Thyroid gland (tissue), 4 donors: Measurements from ENCODE around the gene EPHA10. TPM values are rescaled to one million over a fixed set of nuclear protein-coding genes. Genes with fewer than 3 reads are reported as not detected.
"Not testable (repeated sequence)": the region's sequence is repeated elsewhere in the genome, so short reads cannot be mapped to it uniquely, and the experiment has no call there.

Experiments used
- DNase-seq, 2 donors: peaks; one replicate each; pipeline ENCODE4 v3.0.0-alpha.2; 2019
- H3K27ac ChIP-seq, 3 donors: fragments of 200-600 bp; sonication (generic); 1 replicate in 2 of 3; 2 replicates in 1 of 3; pipeline ENCODE4 v1.5.1; 2016 to 2019; ENCODE audit warnings: mild to moderate bottlenecking in 1 of 3, moderate library complexity in 1 of 3
- H3K27me3 ChIP-seq: fragments of 200-600 bp; sonication (generic); one replicate; pipeline ENCODE4 v1.5.1; 2019
- H3K36me3 ChIP-seq, 2 donors: fragments of 200-600 bp; sonication (generic); one replicate each; pipeline ENCODE4 v1.5.1; 2016 to 2019
- H3K4me1 ChIP-seq, 2 donors: fragments of 200-600 bp; sonication (generic); one replicate each; pipeline ENCODE4 v1.5.1; 2017 to 2019
- H3K4me3 ChIP-seq, 3 donors: fragments of 200-600 bp; sonication (generic); replicated peaks in 1 of 3; 1 replicate in 2 of 3; 2 replicates in 1 of 3; pipeline ENCODE4 v1.5.1; 2016; ENCODE audit warnings: mild to moderate bottlenecking in 1 of 3
- H3K9me3 ChIP-seq: fragments of 200-600 bp; sonication (generic); one replicate; pipeline ENCODE4 v1.5.1; 2017
- POLR2A ChIP-seq, 2 donors: fragments of 450-650 bp; IDR thresholded peaks; one replicate each; pipeline ENCODE4 v1.6.1; 2017; ENCODE audit warnings: antibody characterized with exemption in 2 of 2, mild to moderate bottlenecking in 2 of 2, moderate library complexity in 1 of 2
- WGBS, 2 donors: methylation state at CpG; one replicate each; pipeline ENCODE4 v1.1.5; 2017; 5-methylcytosine and 5-hydroxymethylcytosine counted together
- intact Hi-C: fragments of 100-400 bp; cut with DNase I; formaldehyde crosslinking; loops from one replicate; pipeline ENCODE4 v1.15.1; 2023
- total RNA-seq, 4 donors: library from RNA; depleted of rRNA; stranded (reverse); fragments of >200 nt; gene quantifications; one replicate each; pipeline ENCODE4 v1.2.3, GENCODE V29; 2016
- TF ChIP-seq, protein P1 (sequence below), 6 experiments: fragments of 200-600 bp in 3 of 6; fragments of 450-650 bp in 3 of 6; sonication (generic) in 3 of 6; IDR thresholded peaks; one replicate each; pipeline ENCODE4 v1.5.1; 2016 to 2019; ENCODE audit warnings: antibody characterized with exemption in 6 of 6, mild to moderate bottlenecking in 2 of 6, inconsistent platforms in 1 of 6, moderate library complexity in 1 of 6

The EPHA10 gene
- total RNA-seq, 4 donors from 2014 or later, result 0.11 to 0.54 (median 0.54) TPM; not detected in 1

DNA sequence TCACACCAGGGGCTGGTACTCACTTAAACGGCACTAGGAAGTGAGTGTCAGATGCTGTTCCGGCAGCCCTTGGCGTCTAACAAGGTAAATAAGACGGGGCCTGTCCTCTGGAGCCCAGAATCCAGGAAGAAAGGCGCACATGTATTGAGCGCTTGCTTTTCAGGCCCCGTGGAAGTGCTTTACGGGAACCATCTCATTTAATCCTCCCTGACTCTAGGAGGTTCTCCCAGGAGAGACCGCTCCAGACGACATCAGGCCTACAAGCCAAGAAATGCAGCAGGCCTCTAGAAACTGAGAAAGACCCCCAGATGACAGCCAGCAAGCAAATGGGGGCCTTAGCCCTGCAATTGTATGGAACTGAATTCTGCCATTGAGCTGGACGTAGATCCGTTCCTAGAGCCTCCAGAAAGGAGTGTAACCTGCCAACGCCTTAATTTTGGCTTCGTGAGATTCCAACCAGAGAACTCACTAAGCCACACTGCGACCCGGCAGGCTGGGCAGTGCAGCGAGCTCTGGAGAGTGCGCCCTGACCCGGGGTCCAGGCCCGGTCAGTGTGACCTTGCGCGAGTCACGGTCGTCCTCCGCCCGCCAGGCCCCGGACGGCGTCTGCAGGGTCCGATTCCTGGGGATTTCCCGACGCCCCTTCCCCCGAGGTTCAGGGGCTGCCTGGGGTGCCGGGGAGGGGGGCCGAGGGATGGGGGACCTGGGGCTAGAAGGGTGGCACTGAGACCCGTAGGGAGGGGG is 28.2 kb upstream of the EPHA10 start:
- WGBS, 2 donors, result 39 to 48% methylated on average over 18 to 22 of the region's 36 CpGs

DNA sequence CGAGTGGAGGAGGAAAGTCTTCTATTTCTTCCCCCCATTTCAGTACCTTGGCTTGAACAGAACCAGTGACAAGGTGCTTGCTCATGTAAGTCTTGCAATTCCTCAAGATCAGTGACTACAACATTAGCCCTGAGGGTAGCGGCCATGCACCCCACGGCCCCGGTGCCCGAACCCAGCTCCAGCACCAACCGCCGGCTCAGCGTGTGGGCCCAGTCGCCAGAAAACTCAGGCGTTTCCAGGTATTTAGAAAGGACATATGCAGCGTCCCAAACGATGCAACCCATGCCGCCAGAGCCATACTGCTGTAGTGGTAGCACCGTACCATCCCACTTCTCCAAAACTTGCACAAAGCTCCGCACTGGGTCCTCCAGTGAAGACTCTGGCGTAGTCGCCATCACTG is 17.6 kb upstream of the EPHA10 start:
- TF ChIP-seq, protein P1, sequence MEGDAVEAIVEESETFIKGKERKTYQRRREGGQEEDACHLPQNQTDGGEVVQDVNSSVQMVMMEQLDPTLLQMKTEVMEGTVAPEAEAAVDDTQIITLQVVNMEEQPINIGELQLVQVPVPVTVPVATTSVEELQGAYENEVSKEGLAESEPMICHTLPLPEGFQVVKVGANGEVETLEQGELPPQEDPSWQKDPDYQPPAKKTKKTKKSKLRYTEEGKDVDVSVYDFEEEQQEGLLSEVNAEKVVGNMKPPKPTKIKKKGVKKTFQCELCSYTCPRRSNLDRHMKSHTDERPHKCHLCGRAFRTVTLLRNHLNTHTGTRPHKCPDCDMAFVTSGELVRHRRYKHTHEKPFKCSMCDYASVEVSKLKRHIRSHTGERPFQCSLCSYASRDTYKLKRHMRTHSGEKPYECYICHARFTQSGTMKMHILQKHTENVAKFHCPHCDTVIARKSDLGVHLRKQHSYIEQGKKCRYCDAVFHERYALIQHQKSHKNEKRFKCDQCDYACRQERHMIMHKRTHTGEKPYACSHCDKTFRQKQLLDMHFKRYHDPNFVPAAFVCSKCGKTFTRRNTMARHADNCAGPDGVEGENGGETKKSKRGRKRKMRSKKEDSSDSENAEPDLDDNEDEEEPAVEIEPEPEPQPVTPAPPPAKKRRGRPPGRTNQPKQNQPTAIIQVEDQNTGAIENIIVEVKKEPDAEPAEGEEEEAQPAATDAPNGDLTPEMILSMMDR (IDR thresholded peaks at IDR 0.05), result no peak
- no peak for TF ChIP-seq POLR2A (IDR thresholded peaks at IDR 0.05)
- intact Hi-C loops, result no loop called here
- H3K27ac ChIP-seq, result no peak overlapping the region
- no peak for DNase-seq
- whole genome bisulfite sequencing, 2 donors, result 79 to 81% methylated on average over 16 to 17 of the region's 17 CpGs
- H3K4me1 ChIP-seq, result no peaks in the 10 kb centered on the region
- H3K4me3 ChIP-seq, result no peak overlapping the region
- no peaks in the 10 kb centered on the region for H3K9me3 ChIP-seq
- no peaks in the 10 kb centered on the region for H3K27me3 ChIP-seq
- H3K36me3 ChIP-seq, result no peaks in the 10 kb centered on the region

More for the DNA sequence above, 28.2 kb upstream of the EPHA10 start:
- Histone ChIP-seq H3K27me3 (no peaks in the 10 kb centered on the region), H3K27ac (no peak overlapping the region), H3K36me3 (no peaks in the 10 kb centered on the region), H3K9me3 (no peaks in the 10 kb centered on the region), H3K4me1 (peaks cover 11 to 18% of the 10 kb centered on the region in 2 donors), H3K4me3 (peak overlapping the region in 1 of 3 donors; percentile 46)
- no peak for TF ChIP-seq POLR2A (IDR thresholded peaks at IDR 0.05)
- TF ChIP-seq, protein P1 (IDR thresholded peaks at IDR 0.05), result no peak
- no peak for DNase-seq
- intact Hi-C loops, result no loop called here

DNA sequence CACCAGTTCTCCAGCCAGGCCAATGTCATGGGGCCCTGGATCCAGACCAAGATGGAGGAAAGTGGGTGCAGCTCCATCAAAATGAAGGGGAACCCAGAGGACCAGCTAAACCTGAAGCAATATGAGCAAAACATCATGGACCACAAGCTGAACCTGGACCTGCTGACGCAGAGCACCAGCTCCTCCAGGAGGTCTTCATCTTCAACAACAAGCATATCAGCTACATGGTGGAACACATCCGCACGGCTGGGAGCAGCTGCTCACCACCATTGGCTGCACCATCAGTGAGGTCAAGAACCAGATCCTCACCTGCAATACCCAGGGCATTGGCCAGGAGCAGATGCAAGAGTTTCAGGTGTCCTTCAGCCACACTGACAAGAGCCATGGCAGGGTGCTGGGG is 13.7 kb upstream of the EPHA10 start:
- WGBS, 2 donors, result 87 to 88% methylated on average over 3 of the region's 3 CpGs

DNA sequence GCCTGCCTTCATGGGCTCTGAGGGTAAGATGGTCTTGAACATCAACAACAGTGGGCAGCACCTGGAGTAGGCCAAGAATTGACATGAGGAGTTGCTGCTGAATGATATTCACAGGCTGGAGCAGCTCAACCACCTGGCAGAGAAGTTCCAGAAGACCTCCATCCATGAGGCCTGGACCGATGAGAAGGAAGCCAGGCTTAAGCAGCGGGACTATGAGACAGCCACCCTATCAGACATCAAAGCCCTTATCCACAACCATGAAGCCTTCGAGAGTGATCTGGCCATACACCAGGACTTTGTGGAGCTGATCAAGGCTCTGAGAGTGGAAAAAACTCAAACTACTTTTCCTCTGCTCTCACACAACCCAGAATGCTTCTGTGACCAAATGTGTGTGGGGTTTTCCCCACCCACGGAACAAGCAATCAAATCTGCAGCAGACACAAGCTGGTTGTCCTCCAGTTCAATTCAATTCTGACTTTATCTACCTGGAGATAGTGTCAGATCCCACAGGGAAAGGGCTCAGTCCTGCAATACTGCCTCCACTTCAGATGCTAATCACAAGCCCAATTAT is 12.1 kb upstream of the EPHA10 start:
- intact Hi-C loops, result no loop called here
- DNase-seq, result no peak
- Histone ChIP-seq H3K9me3 (no peaks in the 10 kb centered on the region), H3K4me3 (no peak overlapping the region), H3K27me3 (no peaks in the 10 kb centered on the region), H3K4me1 (no peaks in the 10 kb centered on the region), H3K27ac (no peak overlapping the region), H3K36me3 (no peaks in the 10 kb centered on the region)
- WGBS, 2 donors, result 78 to 90% methylated on average over 4 of the region's 4 CpGs
- TF ChIP-seq, protein P1 (IDR thresholded peaks at IDR 0.05), result no peak
- no peak for TF ChIP-seq POLR2A (IDR thresholded peaks at IDR 0.05)

More for the DNA sequence above, 13.7 kb upstream of the EPHA10 start:
- H3K9me3 ChIP-seq, result no peaks in the 10 kb centered on the region
- no peaks in the 10 kb centered on the region for H3K27me3 ChIP-seq
- no peak overlapping the region for H3K4me3 ChIP-seq
- H3K27ac ChIP-seq, result no peak overlapping the region
- no peaks in the 10 kb centered on the region for H3K4me1 ChIP-seq
- H3K36me3 ChIP-seq, result no peaks in the 10 kb centered on the region
- intact Hi-C loops, result no loop called here
- DNase-seq, result no peak
- no peak for TF ChIP-seq POLR2A (IDR thresholded peaks at IDR 0.05)
- TF ChIP-seq, protein P1 (IDR thresholded peaks at IDR 0.05), result no peak

DNA sequence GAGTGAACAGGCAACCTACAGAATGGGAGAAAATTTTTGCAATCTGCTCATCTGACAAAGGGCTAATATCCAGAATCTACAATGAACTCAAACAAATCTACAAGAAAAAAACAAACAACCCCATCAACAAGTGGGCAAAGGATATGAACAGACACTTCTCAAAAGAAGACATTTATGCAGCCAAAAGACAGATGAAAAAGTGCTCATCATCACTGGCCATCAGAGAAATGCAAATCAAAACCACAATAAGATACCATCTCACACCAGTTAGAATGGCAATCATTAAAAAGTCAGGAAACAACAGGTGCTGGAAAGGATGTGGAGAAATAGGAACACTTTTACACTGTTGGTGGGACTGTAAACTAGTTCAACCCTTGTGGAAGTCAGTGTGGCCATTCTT is 6.5 kb upstream of the EPHA10 start:
- H3K9me3 ChIP-seq, H3K36me3 ChIP-seq, intact Hi-C loops, DNase-seq, H3K27me3 ChIP-seq, H3K27ac ChIP-seq, H3K4me1 ChIP-seq, H3K4me3 ChIP-seq: not testable (repeated sequence)
